Fibroblast of lung (primary cell): ENCODE measurements around the gene PPM1H.

ENCODE experiments used
- CTCF ChIP-seq, 2 donors: IDR thresholded peaks in 1 of 2; conservative IDR thresholded peaks in 1 of 2; 1 replicate in 1 of 2; 2 replicates in 1 of 2; pipeline ENCODE4 v1.5.1; 2011 to 2012; ENCODE audit warnings: low read length in 2 of 2, control low read depth in 1 of 2, inconsistent platforms in 1 of 2, low read depth in 1 of 2, mild to moderate bottlenecking in 1 of 2
- EZH2 ChIP-seq: IDR thresholded peaks from 2 replicates; pipeline ENCODE4 v1.5.1; 2012; ENCODE audit warnings: low read length, control low read depth, mild to moderate bottlenecking; ENCODE audit errors: missing control alignments

- TF ChIP-seq CTCF (conservative IDR thresholded peaks at IDR 0.05 in 1 of 2, IDR thresholded peaks at IDR 0.05 in 1 of 2; ENCODE audit: low read depth in 1 of 2, low read length in 2 of 2) (no peak), EZH2 (no peak)
Observed at GRCh38 chr12:62659453-62660295, 275.3 kb downstream of the PPM1H start.
